ENCODE results near the gene TUBGCP6.

GRCh38 chr22:50186181-50186714, 58.6 kb downstream of the TUBGCP6 start:
- no peak for TF ChIP-seq CTCF (IDR thresholded peaks at IDR 0.05; ENCODE audit: poor library complexity, severe bottlenecking)
- TF ChIP-seq RAD21 (conservative IDR thresholded peaks at IDR 0.05) = no peak
- no peak for TF ChIP-seq EZH2 (IDR thresholded peaks at IDR 0.05; ENCODE audit: borderline replicate concordance, insufficient read depth, low read length, poor library complexity, severe bottlenecking)
- no peak for TF ChIP-seq SMC3 (conservative IDR thresholded peaks at IDR 0.05; ENCODE audit: poor library complexity)
- TF ChIP-seq REST (IDR thresholded peaks at IDR 0.05; ENCODE audit: borderline replicate concordance) = no peak

Measured in neural cell (in vitro differentiated cells).